Gastroesophageal sphincter (tissue), 4 donors: Measurements from ENCODE around the gene MAPK1IP1L. TPM values are rescaled to one million over a fixed set of nuclear protein-coding genes. Genes with fewer than 3 reads are reported as not detected.
"Not testable (repeated sequence)": the region's sequence is repeated elsewhere in the genome, so short reads cannot be mapped to it uniquely, and the experiment has no call there.

Experiments used
- ATAC-seq: fragments of 150-250 bp; one replicate; pipeline ENCODE4 v1.9.1; 2016; ENCODE audit warnings: mild to moderate bottlenecking, moderate library complexity
- H3K27ac ChIP-seq, 4 donors: fragments of 200-600 bp; sonication (generic) in 3 of 4; 1 replicate in 3 of 4; 2 replicates in 1 of 4; pipeline ENCODE4 v1.5.1; 2016 to 2019
- H3K27me3 ChIP-seq: fragments of 200-600 bp; sonication (generic); one replicate; pipeline ENCODE4 v1.5.1; 2019
- H3K36me3 ChIP-seq, 2 donors: fragments of 200-600 bp; sonication (generic); one replicate each; pipeline ENCODE4 v1.5.1; 2019; ENCODE audit warnings: control low read depth in 1 of 2
- H3K4me1 ChIP-seq, 3 donors: fragments of 200-600 bp; sonication (generic); 1 replicate in 2 of 3; 2 replicates in 1 of 3; pipeline ENCODE4 v1.5.1; 2016 to 2019; ENCODE audit warnings: control low read depth in 2 of 3
- H3K4me3 ChIP-seq, 2 donors: fragments of 200-600 bp; sonication (generic); one replicate each; pipeline ENCODE4 v1.5.1; 2019; ENCODE audit warnings: mild to moderate bottlenecking in 1 of 2, moderate library complexity in 1 of 2
- H3K9me3 ChIP-seq, 3 donors: fragments of 200-600 bp; sonication (generic); one replicate each; pipeline ENCODE4 v1.5.1; 2017 to 2019; ENCODE audit warnings: control low read depth in 2 of 3
- CTCF ChIP-seq, 4 experiments: fragments of 200-600 bp in 2 of 4; fragments of 450-650 bp in 2 of 4; sonication (generic) in 1 of 4; IDR thresholded peaks; one replicate each; pipeline ENCODE4 v1.5.1; 2017 to 2019; ENCODE audit warnings: antibody characterized with exemption in 4 of 4, mild to moderate bottlenecking in 2 of 4, moderate library complexity in 2 of 4
- EP300 ChIP-seq: sonication (generic); formaldehyde crosslinking; IDR thresholded peaks from one replicate; pipeline ENCODE4 v1.6.1; 2017; ENCODE audit warnings: antibody characterized with exemption, mild to moderate bottlenecking
- POLR2A ChIP-seq, 2 donors: fragments of 450-650 bp; IDR thresholded peaks; one replicate each; pipeline ENCODE4 v1.6.1; 2017; ENCODE audit warnings: antibody characterized with exemption in 2 of 2, mild to moderate bottlenecking in 2 of 2, moderate library complexity in 1 of 2
- POLR2AphosphoS5 ChIP-seq: sonication (generic); formaldehyde crosslinking; IDR thresholded peaks from one replicate; pipeline ENCODE4 v1.6.1; 2017; ENCODE audit warnings: antibody characterized with exemption
- whole genome bisulfite sequencing, 2 donors: methylation state at CpG; one replicate each; pipeline ENCODE4 v1.1.5; 2018; ENCODE audit warnings: low coverage in 1 of 2; 5-methylcytosine and 5-hydroxymethylcytosine counted together
- total RNA-seq, 4 donors: library from RNA; depleted of rRNA; stranded (reverse); fragments of >200 nt; gene quantifications; one replicate each; pipeline ENCODE4 v1.1.0, GENCODE V29; 2016

Gene MAPK1IP1L
- total RNA-seq, 4 donors from 2014 or later: 65.5 to 92.3 (median 73.5) TPM

GRCh38 chr14:55062517-55063351 lies 11.3 kb downstream of the MAPK1IP1L start:
- peaks cover 5 to 80% (median 14%) of the 10 kb centered on the region in 3 donors for H3K4me1 ChIP-seq
- WGBS, 2 donors: 19 to 45% methylated on average over 2 to 6 of the region's 11 CpGs

GRCh38 chr14:55064896-55065295 lies 13.4 kb downstream of the MAPK1IP1L start:
- peaks cover 5 to 64% (median 14%) of the 10 kb centered on the region in 3 donors for H3K4me1 ChIP-seq
- H3K27ac ChIP-seq: peak overlapping the region in 3 of 4 donors; percentile 40 to 65 (median 49)
- H3K36me3 ChIP-seq: peaks cover 0 to 32% of the 10 kb centered on the region in 2 donors
- H3K4me3 ChIP-seq, H3K27me3 ChIP-seq, ATAC-seq, H3K9me3 ChIP-seq: not testable (repeated sequence)
- 24 to 57% methylated on average over 2 of the region's 2 CpGs for WGBS, 2 donors

More at GRCh38 chr14:55062517-55063351, 11.3 kb downstream of the MAPK1IP1L start:
- no peaks in the 10 kb centered on the region for H3K9me3 ChIP-seq
- H3K27ac ChIP-seq: peak overlapping the region; percentile 8 to 69 (median 64)
- H3K4me3 ChIP-seq: no peak overlapping the region
- H3K36me3 ChIP-seq: peaks cover 0 to 41% of the 10 kb centered on the region in 2 donors
- TF ChIP-seq EP300 (no peak), POLR2A (IDR thresholded peaks at IDR 0.05) (no peak), POLR2AphosphoS5 (no peak), CTCF (IDR thresholded peaks at IDR 0.05) (no peak)
- no peak for ATAC-seq
- no peaks in the 10 kb centered on the region for H3K27me3 ChIP-seq

- Histone ChIP-seq H3K4me1 (peaks cover 5 to 66% (median 14%) of the 10 kb centered on the region in 3 donors), H3K27me3 (no peaks in the 10 kb centered on the region), H3K4me3 (no peak overlapping the region), H3K36me3 (peaks cover 0 to 32% of the 10 kb centered on the region in 2 donors), H3K27ac (peak overlapping the region in 3 of 4 donors; percentile 40 to 65 (median 49)), H3K9me3 (no peaks in the 10 kb centered on the region)
- TF ChIP-seq CTCF (IDR thresholded peaks at IDR 0.05): no peak
- no peak for TF ChIP-seq POLR2A (IDR thresholded peaks at IDR 0.05)
- TF ChIP-seq EP300: no peak
- TF ChIP-seq POLR2AphosphoS5: no peak
- WGBS, 2 donors: 25 to 42% methylated on average over 2 of the region's 2 CpGs
- ATAC-seq: no peak
Measured at GRCh38 chr14:55065411-55065810, 14.0 kb downstream of the MAPK1IP1L start.

GRCh38 chr14:55066223-55066622 lies 14.8 kb downstream of the MAPK1IP1L start:
- Histone ChIP-seq H3K4me1 (peaks cover 5 to 64% (median 14%) of the 10 kb centered on the region in 3 donors), H3K36me3 (peaks cover 0 to 32% of the 10 kb centered on the region in 2 donors), H3K27ac (peak overlapping the region in 2 of 4 donors; percentile 33 to 49), H3K4me3 (no peak overlapping the region), H3K9me3 (no peaks in the 10 kb centered on the region), H3K27me3 (no peaks in the 10 kb centered on the region)
- ATAC-seq: no peak
- TF ChIP-seq CTCF (IDR thresholded peaks at IDR 0.05): no peak
- TF ChIP-seq POLR2A (IDR thresholded peaks at IDR 0.05): no peak
- TF ChIP-seq POLR2AphosphoS5: no peak
- no peak for TF ChIP-seq EP300
- 50 to 60% methylated on average over 1 of the region's 1 CpG for WGBS, 2 donors

- 19 to 57% methylated on average over 4 of the region's 4 CpGs for WGBS, 2 donors
- Histone ChIP-seq H3K9me3 (no peaks in the 10 kb centered on the region), H3K36me3 (no peaks in the 10 kb centered on the region), H3K4me1 (peaks cover 5 to 54% (median 6%) of the 10 kb centered on the region in 3 donors), H3K27ac (peak overlapping the region; percentile 47 to 86 (median 84)), H3K27me3 (no peaks in the 10 kb centered on the region), H3K4me3 (no peak overlapping the region)
- TF ChIP-seq CTCF (IDR thresholded peaks at IDR 0.05) (no peak), EP300 (no peak), POLR2A (IDR thresholded peaks at IDR 0.05) (no peak), POLR2AphosphoS5 (no peak)
- ATAC-seq: no peak
Measured at GRCh38 chr14:55070981-55071411, 19.5 kb downstream of the MAPK1IP1L start.
